ENCODE measurements around the gene KIF22.
A peak's percentile ranks its signal among the peaks of the same experiment; 100 is the strongest.

KIF22 gene

GRCh38 chr16:29843931-29844330, 53.4 kb downstream of the KIF22 start:
- DNase-seq, result no peak

- DNase-seq, result no peak
These were observed 54.2 kb downstream of the KIF22 start for GRCh38 chr16:29844575-29845331.

- DNase-seq, result no peak
These were observed 55.1 kb downstream of the KIF22 start for GRCh38 chr16:29845656-29846055.

- peak; percentile 11 for DNase-seq
These were observed 58.1 kb downstream of the KIF22 start for GRCh38 chr16:29848420-29849297.

GRCh38 chr16:29849505-29849904, 59.0 kb downstream of the KIF22 start:
- DNase-seq, result no peak

- DNase-seq, result no peak
These were observed 60.4 kb downstream of the KIF22 start for GRCh38 chr16:29850998-29851397.

- DNase-seq, result no peak
These were observed 62.1 kb downstream of the KIF22 start for GRCh38 chr16:29852654-29853053.

- no peak for DNase-seq
These were observed 64.1 kb downstream of the KIF22 start for GRCh38 chr16:29854520-29855100.
